BE2C (cell line): ENCODE measurements around the gene SLC6A13.
"Not testable (repeated sequence)": the region's sequence is repeated elsewhere in the genome, so short reads cannot be mapped to it uniquely, and the experiment has no call there.

Experiments used
- DNase-seq: peaks from one replicate; pipeline ENCODE4 v3.0.0-alpha.2; 2020
- H3K27me3 ChIP-seq: fragments of 250-450 bp; sonication (Bioruptor Pico); 2 replicates; pipeline ENCODE4 v1.5.1; 2020; ENCODE audit warnings: mild to moderate bottlenecking
- H3K36me3 ChIP-seq: fragments of 250-450 bp; sonication (Bioruptor Pico); 2 replicates; pipeline ENCODE4 v1.5.1; 2020; ENCODE audit warnings: mild to moderate bottlenecking
- H3K4me1 ChIP-seq: fragments of 250-450 bp; sonication (Bioruptor Pico); 2 replicates; pipeline ENCODE4 v1.5.1; 2020
- H3K4me3 ChIP-seq: 2 replicates; pipeline ENCODE4 v1.5.1; 2011; ENCODE audit warnings: low read depth, low read length
- H3K9me3 ChIP-seq: fragments of 250-450 bp; sonication (Bioruptor Pico); 2 replicates; pipeline ENCODE4 v1.5.1; 2020
- TF ChIP-seq, protein P1 (sequence below): IDR thresholded peaks from 2 replicates; pipeline ENCODE4 v1.5.1; 2012; ENCODE audit warnings: mild to moderate bottlenecking, low read depth, low read length

SLC6A13 gene

DNA sequence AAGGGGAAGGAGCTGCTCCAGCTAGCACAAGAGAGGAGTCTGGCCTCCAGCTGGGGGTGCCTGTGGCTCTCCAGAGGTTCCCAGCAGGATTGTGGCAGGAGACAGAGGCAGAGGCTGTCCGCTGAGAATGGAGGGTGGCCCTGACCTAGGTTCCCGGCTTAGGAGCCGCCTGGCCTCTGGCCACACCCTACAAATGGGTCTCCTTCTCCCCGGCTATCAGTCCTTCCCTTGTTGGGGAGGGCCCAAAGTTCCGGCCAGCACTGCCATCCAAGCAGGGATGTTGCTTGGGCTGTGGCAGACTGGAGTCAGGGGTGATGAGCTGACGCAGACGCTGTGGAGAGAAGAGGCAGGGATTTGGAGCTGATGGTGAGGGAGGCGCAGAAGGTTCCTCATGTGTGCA is 71.8 kb downstream of the SLC6A13 start:
- H3K36me3 ChIP-seq, result no peaks in the 10 kb centered on the region
- no peak for DNase-seq
- TF ChIP-seq, protein P1, sequence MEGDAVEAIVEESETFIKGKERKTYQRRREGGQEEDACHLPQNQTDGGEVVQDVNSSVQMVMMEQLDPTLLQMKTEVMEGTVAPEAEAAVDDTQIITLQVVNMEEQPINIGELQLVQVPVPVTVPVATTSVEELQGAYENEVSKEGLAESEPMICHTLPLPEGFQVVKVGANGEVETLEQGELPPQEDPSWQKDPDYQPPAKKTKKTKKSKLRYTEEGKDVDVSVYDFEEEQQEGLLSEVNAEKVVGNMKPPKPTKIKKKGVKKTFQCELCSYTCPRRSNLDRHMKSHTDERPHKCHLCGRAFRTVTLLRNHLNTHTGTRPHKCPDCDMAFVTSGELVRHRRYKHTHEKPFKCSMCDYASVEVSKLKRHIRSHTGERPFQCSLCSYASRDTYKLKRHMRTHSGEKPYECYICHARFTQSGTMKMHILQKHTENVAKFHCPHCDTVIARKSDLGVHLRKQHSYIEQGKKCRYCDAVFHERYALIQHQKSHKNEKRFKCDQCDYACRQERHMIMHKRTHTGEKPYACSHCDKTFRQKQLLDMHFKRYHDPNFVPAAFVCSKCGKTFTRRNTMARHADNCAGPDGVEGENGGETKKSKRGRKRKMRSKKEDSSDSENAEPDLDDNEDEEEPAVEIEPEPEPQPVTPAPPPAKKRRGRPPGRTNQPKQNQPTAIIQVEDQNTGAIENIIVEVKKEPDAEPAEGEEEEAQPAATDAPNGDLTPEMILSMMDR, result no peak
- H3K9me3 ChIP-seq, result no peaks in the 10 kb centered on the region
- peaks cover 3% of the 10 kb centered on the region; the same call in 1 of the 2 replicates for H3K4me1 ChIP-seq
- no peak overlapping the region for H3K4me3 ChIP-seq
- H3K27me3 ChIP-seq, result no peaks in the 10 kb centered on the region

DNA sequence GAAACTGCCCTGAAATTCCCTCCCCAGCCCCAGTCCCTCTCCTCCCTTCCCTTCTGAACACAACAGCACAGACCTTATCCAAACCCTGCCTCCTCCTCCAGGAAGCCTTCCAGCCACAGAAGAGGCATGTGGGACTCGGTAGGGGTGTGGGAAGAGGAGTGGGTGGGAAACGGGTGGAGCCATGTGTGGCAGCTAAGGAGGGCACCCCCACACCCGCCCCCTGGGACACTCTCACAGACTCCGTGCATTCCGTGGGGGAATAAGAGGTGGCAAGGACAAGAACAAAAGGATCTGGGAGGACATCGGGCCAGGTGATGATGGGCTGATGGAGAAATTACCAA is 73.0 kb downstream of the SLC6A13 start:
- H3K4me1 ChIP-seq, result peaks cover 3% of the 10 kb centered on the region; the same call in 1 of the 2 replicates
- H3K9me3 ChIP-seq, result no peaks in the 10 kb centered on the region
- H3K36me3 ChIP-seq, result no peaks in the 10 kb centered on the region
- no peaks in the 10 kb centered on the region for H3K27me3 ChIP-seq
- TF ChIP-seq, protein P1, result no peak
- H3K4me3 ChIP-seq, result no peak overlapping the region
- DNase-seq, result no peak

DNA sequence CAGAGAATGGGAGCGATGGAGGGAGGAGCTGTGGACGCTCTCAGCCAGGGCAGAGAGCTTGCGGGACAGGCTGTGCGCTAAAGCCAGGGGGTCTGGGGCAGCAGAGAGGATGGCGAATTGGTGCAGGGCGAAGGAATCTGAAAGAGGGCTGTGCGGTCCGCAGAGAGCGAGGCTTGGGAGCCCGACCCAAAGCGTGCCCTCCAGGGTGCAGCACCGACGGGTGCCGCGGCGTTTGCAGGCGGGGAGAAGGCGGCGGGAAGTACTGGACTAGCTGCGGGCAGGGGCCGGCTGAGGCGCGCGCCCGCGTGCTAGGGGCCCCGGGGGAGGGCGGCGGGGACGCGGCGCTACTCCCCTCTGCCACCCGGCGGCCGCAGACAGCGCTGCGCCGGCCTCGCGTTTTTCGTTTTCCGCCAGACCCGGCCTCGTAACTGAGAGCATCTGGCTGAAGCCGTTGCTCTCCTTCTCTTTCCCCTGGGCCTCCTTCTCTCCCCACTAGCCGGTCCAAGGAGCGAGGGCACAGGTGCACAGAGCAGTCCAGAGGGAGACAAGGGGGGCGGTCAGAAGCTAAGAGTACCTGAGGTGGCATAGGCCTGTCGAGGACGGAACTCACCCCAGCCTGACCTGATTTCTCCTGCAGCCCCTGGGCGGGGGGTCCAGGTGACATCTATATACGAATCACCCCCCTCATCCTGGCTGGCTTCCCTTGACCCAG is 73.6 kb downstream of the SLC6A13 start:
- TF ChIP-seq, protein P1, result peak; percentile 57
- no peaks in the 10 kb centered on the region for H3K9me3 ChIP-seq
- H3K4me1 ChIP-seq, result peaks cover 3% of the 10 kb centered on the region; the same call in 1 of the 2 replicates
- H3K27me3 ChIP-seq, result no peaks in the 10 kb centered on the region
- H3K4me3 ChIP-seq, result peak overlapping the region; percentile 47
- peak; percentile 82 for DNase-seq
- no peaks in the 10 kb centered on the region for H3K36me3 ChIP-seq

DNA sequence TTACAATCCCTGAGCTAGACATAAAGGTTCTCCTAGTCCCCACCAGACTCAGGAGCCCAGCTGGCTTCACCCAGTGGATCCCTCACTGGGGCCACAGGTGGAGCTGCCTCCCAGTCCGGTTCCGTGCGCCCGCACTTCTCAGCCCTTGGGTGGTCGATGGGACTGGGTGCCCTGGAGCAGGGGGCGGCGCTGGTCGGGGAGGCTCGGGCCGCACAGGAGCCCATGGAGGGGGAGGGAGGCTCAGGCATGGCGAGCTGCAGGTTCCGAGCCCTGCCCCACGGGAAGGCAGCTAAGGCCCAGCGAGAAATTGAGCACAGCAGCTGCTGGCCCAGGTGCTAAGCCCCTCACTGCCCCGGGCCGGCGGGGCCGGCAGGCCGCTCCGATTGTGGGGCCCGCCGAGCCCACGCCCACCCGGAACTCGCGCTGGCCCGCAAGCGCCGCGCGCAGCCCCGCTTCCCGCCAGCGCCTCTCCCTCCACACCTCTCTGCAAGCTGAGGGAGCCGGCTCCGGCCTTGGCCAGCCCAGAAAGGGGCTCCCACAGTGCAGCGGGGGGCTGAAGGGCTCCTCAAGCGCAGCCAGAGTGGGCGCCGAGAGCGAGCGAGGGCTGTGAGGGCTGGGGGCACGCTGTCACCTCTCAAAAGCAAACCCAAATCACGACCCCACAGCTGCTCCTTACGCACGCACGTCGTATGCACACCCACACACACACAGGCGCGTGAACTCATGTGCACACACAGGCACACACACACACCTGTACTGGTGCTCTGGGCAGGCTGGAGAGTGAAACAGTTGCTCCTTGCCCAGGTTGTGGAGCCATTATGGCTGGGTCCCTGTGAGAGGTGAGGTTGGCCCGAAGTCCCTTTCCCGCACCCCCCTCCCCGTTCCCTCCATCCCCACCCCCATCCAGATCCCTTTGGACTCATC is 74.4 kb downstream of the SLC6A13 start:
- H3K4me3 ChIP-seq, result peak overlapping the region; percentile 47
- H3K9me3 ChIP-seq, H3K36me3 ChIP-seq, DNase-seq, H3K27me3 ChIP-seq, H3K4me1 ChIP-seq: not testable (repeated sequence)

DNA sequence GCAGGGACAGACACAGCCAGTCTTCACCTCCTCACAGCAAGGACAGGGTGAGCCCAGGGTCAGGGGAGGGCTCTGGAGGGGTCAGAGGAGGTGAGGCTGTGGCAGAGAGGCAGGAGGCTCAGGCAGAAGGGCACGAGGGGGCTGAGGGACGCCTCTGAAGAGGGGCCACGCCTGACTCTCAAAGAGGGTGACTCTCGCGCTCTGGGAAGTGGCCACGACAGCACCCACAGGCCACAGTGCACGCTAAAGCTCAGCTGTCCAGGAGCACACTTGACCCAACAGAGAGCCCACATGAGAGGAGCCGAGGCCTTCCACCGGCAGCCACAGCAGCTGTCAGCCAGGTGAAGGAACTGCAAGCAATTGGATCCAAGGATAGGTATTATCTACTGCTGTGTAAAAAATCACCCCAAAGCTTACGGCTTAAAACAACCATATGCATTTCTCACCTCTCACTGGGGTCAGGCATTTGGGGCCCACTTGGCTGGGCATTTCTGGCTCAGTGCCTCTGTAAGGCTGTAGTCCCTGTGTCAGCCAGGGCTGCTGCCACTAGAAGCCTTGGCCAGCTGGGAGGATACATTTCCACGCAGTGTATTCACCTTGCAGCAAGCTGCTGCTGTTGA is 76.5 kb downstream of the SLC6A13 start:
- Histone ChIP-seq H3K9me3 (no peaks in the 10 kb centered on the region), H3K36me3 (no peaks in the 10 kb centered on the region), H3K4me3 (no peak overlapping the region), H3K4me1 (no peaks in the 10 kb centered on the region), H3K27me3 (no peaks in the 10 kb centered on the region)
- no peak for DNase-seq
- TF ChIP-seq, protein P1, result no peak

DNA sequence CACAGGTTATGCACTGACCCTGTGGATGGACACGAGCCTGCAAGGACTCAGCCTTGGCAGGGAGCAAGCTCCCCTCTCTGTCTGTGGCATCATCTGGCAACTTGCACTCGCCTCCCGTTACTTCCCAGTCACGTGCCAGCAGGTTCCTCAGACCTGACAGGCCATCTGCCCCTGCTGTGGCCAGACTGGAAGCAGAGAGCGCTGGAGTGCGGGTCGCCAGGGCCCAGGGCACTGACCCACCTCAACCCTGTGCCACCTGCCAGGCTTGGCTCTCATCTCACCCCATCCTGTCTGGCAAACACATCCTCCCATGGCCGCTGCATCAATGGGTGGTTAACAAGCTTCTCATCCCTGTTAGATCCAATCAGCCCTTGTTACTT is 77.1 kb downstream of the SLC6A13 start:
- Histone ChIP-seq H3K9me3 (no peaks in the 10 kb centered on the region), H3K36me3 (no peaks in the 10 kb centered on the region), H3K4me3 (no peak overlapping the region), H3K4me1 (no peaks in the 10 kb centered on the region), H3K27me3 (no peaks in the 10 kb centered on the region)
- DNase-seq, result no peak
- TF ChIP-seq, protein P1, result no peak
